Peyer's patch (tissue), 4 donors: Measurements from ENCODE around the gene FGGY. TPM values are rescaled to one million over a fixed set of nuclear protein-coding genes. Genes with fewer than 3 reads are reported as not detected.
A peak's percentile ranks its signal among the peaks of the same experiment; 100 is the strongest.
"Not testable (repeated sequence)": the region's sequence is repeated elsewhere in the genome, so short reads cannot be mapped to it uniquely, and the experiment has no call there.

Experiments used
- DNase-seq, 3 donors: peaks; one replicate each; pipeline ENCODE4 v3.0.0-alpha.2; 2017 to 2019
- H3K27ac ChIP-seq, 4 donors: fragments of 200-600 bp; sonication (generic); one replicate each; pipeline ENCODE4 v1.5.1; 2016 to 2019
- H3K27me3 ChIP-seq, 2 donors: fragments of 200-600 bp; sonication (generic); one replicate each; pipeline ENCODE4 v1.5.1; 2019
- H3K36me3 ChIP-seq, 3 donors: fragments of 200-600 bp; sonication (generic); one replicate each; pipeline ENCODE4 v1.5.1; 2016 to 2019
- H3K4me1 ChIP-seq, 4 donors: fragments of 200-600 bp; sonication (generic); one replicate each; pipeline ENCODE4 v1.5.1; 2016 to 2019
- H3K4me3 ChIP-seq, 4 donors: fragments of 200-600 bp; sonication (generic); 1 replicate in 3 of 4; 2 replicates in 1 of 4; pipeline ENCODE4 v1.5.1; 2016 to 2019; ENCODE audit warnings: mild to moderate bottlenecking in 1 of 4
- H3K9me3 ChIP-seq, 4 donors: fragments of 200-600 bp; sonication (generic); one replicate each; pipeline ENCODE4 v1.5.1; 2016 to 2019; ENCODE audit warnings: mild to moderate bottlenecking in 1 of 4
- CTCF ChIP-seq, 6 experiments: fragments of 450-650 bp in 4 of 6; fragments of 200-600 bp in 2 of 6; sonication (generic) in 1 of 6; IDR thresholded peaks; one replicate each; pipeline ENCODE4 v1.5.1; 2017 to 2019; ENCODE audit warnings: antibody characterized with exemption in 6 of 6, mild to moderate bottlenecking in 3 of 6, moderate library complexity in 1 of 6
- POLR2A ChIP-seq, 2 donors: fragments of 450-650 bp; IDR thresholded peaks; one replicate each; pipeline ENCODE4 v1.5.1; 2017; ENCODE audit warnings: antibody characterized with exemption in 2 of 2, mild to moderate bottlenecking in 2 of 2, moderate library complexity in 2 of 2
- total RNA-seq, 4 donors: library from RNA; depleted of rRNA; stranded (reverse); fragments of >200 nt; gene quantifications; one replicate each; pipeline ENCODE4 v1.1.0, GENCODE V29; 2016

Gene FGGY
- total RNA-seq, 4 donors from 2014 or later = 18.9 to 102 (median 33.6) TPM

- H3K4me3 ChIP-seq = no peak overlapping the region
- DNase-seq = no peak
- no peaks in the 10 kb centered on the region for H3K9me3 ChIP-seq
- H3K27ac ChIP-seq = no peak overlapping the region
- H3K4me1 ChIP-seq = no peaks in the 10 kb centered on the region
- no peaks in the 10 kb centered on the region for H3K36me3 ChIP-seq
- no peaks in the 10 kb centered on the region for H3K27me3 ChIP-seq
- TF ChIP-seq CTCF (IDR thresholded peaks at IDR 0.05) = no peak
- TF ChIP-seq POLR2A (IDR thresholded peaks at IDR 0.05) = no peak
These were observed 280.9 kb downstream of the FGGY start for GRCh38 chr1:59577774-59578173.

- Histone ChIP-seq H3K9me3 (no peaks in the 10 kb centered on the region), H3K4me3 (no peak overlapping the region), H3K36me3 (no peaks in the 10 kb centered on the region), H3K27me3 (no peaks in the 10 kb centered on the region), H3K27ac (no peak overlapping the region), H3K4me1 (no peaks in the 10 kb centered on the region)
- DNase-seq = no peak
- no peak for TF ChIP-seq POLR2A (IDR thresholded peaks at IDR 0.05)
These were observed 282.3 kb downstream of the FGGY start for GRCh38 chr1:59579222-59579621.

- Histone ChIP-seq H3K36me3 (no peaks in the 10 kb centered on the region), H3K27me3 (no peaks in the 10 kb centered on the region), H3K4me1 (no peaks in the 10 kb centered on the region), H3K9me3 (no peaks in the 10 kb centered on the region), H3K27ac (no peak overlapping the region), H3K4me3 (no peak overlapping the region)
- no peak for DNase-seq
- no peak for TF ChIP-seq CTCF (IDR thresholded peaks at IDR 0.05)
- TF ChIP-seq POLR2A (IDR thresholded peaks at IDR 0.05) = no peak
These were observed 283.4 kb downstream of the FGGY start for GRCh38 chr1:59580257-59580656.

GRCh38 chr1:59592410-59592809 is 295.5 kb downstream of the FGGY start:
- not testable (repeated sequence) for H3K36me3 ChIP-seq, H3K27ac ChIP-seq, H3K27me3 ChIP-seq, H3K4me3 ChIP-seq, H3K9me3 ChIP-seq, DNase-seq
- H3K4me1 ChIP-seq = peaks cover 0 to 25% (median 0%) of the 10 kb centered on the region in 4 donors

- H3K4me1 ChIP-seq = peaks cover 0 to 25% (median 0%) of the 10 kb centered on the region in 4 donors
- DNase-seq = no peak
- H3K36me3 ChIP-seq = no peaks in the 10 kb centered on the region
- H3K27ac ChIP-seq = no peak overlapping the region
- H3K4me3 ChIP-seq = no peak overlapping the region
- no peaks in the 10 kb centered on the region for H3K9me3 ChIP-seq
- H3K27me3 ChIP-seq = no peaks in the 10 kb centered on the region
- TF ChIP-seq POLR2A (IDR thresholded peaks at IDR 0.05) = no peak
These were observed 296.0 kb downstream of the FGGY start for GRCh38 chr1:59592924-59593323.

GRCh38 chr1:59593798-59594790 is 297.2 kb downstream of the FGGY start:
- DNase-seq = no peak
- H3K9me3 ChIP-seq = no peaks in the 10 kb centered on the region

More at GRCh38 chr1:59593798-59594790, 297.2 kb downstream of the FGGY start:
- no peak overlapping the region for H3K4me3 ChIP-seq
- peak overlapping the region in 2 of 4 donors; percentile 49 to 55 for H3K27ac ChIP-seq
- H3K27me3 ChIP-seq = no peaks in the 10 kb centered on the region
- H3K4me1 ChIP-seq = peaks cover 0 to 25% (median 0%) of the 10 kb centered on the region in 4 donors
- H3K36me3 ChIP-seq = no peaks in the 10 kb centered on the region
- no peak for TF ChIP-seq CTCF (IDR thresholded peaks at IDR 0.05)
- TF ChIP-seq POLR2A (IDR thresholded peaks at IDR 0.05) = no peak
